HFFc6 (cell line): ENCODE data around the gene GPATCH2. TPM values are rescaled to one million over a fixed set of nuclear protein-coding genes. Genes with fewer than 3 reads are reported as not detected.

Experiments
- DNase-seq: peaks from one replicate; pipeline ENCODE4 v3.0.0-alpha.2; 2018
- H3K27ac Mint-ChIP-seq: 2 replicates; pipeline ENCODE4 v1.8.0; 2020; ENCODE audit warnings: mild to moderate bottlenecking, mixed read lengths
- H3K27me3 Mint-ChIP-seq: 2 replicates; pipeline ENCODE4 v1.8.0; 2021; ENCODE audit warnings: mild to moderate bottlenecking, moderate library complexity, mixed read lengths; ENCODE audit not compliant: insufficient read depth
- H3K36me3 Mint-ChIP-seq: 2 replicates; pipeline ENCODE4 v1.8.0; 2021; ENCODE audit warnings: low read depth, mixed read lengths
- H3K4me1 Mint-ChIP-seq: 2 replicates; pipeline ENCODE4 v1.8.0; 2020; ENCODE audit warnings: low read depth, mixed read lengths
- H3K4me3 Mint-ChIP-seq: 2 replicates; pipeline ENCODE4 v1.8.0; 2020; ENCODE audit warnings: mild to moderate bottlenecking, moderate library complexity, mixed read lengths
- H3K9me3 Mint-ChIP-seq: 2 replicates; pipeline ENCODE4 v1.8.0; 2020; ENCODE audit warnings: mild to moderate bottlenecking, mixed read lengths
- total RNA-seq, 6 experiments: library from RNA; stranded (reverse); fragmentation: NEBNext Ultra II Directional; extraction: Animal tissue kit (Norgen Biotek cat#: 25700); gene quantifications; 2 replicates in 1 of 6; 3 replicates in 5 of 6; pipeline ENCODE4 v1.2.3, GENCODE V29; 2021
- TF ChIP-seq, protein P1 (sequence below): fragments of 200-600 bp; sonication (generic); IDR thresholded peaks from 2 replicates; pipeline ENCODE4 v1.5.0; 2021; ENCODE audit warnings: antibody characterized with exemption, mild to moderate bottlenecking

Gene GPATCH2
- total RNA-seq, 6 experiments from 2014 or later, result 8.1 to 11.5 (median 9.8) TPM

DNA sequence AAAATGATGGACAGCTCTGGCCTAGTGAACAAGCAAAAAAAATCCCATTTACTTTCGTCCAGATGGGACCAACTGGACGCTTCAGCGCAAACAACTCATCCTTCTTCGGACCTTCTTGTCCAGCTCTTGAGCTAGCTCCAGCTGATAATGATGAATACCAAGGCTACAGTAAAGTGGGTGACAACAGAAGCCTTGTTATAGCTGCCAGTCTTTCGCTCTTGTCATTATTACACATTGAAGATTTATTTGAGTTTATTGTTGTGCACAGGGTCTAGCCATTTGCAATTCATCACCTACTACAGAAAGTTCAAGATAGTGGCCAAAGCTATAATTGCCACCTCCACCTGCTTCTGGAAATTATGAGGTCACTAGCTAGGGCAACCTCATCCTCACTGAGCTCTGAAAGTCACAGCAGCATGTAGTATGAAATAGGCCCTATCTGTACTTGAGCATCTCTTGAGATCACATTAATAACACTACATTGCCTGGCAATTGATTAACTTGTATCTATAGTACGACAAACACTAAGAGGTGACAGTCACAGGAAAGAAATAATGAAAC lies 76.9 kb downstream of the GPATCH2 start:
- H3K36me3 Mint-ChIP-seq, result peaks cover 20% of the 10 kb centered on the region
- TF ChIP-seq, protein P1, sequence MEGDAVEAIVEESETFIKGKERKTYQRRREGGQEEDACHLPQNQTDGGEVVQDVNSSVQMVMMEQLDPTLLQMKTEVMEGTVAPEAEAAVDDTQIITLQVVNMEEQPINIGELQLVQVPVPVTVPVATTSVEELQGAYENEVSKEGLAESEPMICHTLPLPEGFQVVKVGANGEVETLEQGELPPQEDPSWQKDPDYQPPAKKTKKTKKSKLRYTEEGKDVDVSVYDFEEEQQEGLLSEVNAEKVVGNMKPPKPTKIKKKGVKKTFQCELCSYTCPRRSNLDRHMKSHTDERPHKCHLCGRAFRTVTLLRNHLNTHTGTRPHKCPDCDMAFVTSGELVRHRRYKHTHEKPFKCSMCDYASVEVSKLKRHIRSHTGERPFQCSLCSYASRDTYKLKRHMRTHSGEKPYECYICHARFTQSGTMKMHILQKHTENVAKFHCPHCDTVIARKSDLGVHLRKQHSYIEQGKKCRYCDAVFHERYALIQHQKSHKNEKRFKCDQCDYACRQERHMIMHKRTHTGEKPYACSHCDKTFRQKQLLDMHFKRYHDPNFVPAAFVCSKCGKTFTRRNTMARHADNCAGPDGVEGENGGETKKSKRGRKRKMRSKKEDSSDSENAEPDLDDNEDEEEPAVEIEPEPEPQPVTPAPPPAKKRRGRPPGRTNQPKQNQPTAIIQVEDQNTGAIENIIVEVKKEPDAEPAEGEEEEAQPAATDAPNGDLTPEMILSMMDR, result no peak
- no peak overlapping the region for H3K27ac Mint-ChIP-seq
- H3K4me1 Mint-ChIP-seq, result no peaks in the 10 kb centered on the region
- H3K4me3 Mint-ChIP-seq, result no peak overlapping the region
- DNase-seq, result no peak
- H3K27me3 Mint-ChIP-seq, result no peaks in the 10 kb centered on the region
- H3K9me3 Mint-ChIP-seq, result no peaks in the 10 kb centered on the region

DNA sequence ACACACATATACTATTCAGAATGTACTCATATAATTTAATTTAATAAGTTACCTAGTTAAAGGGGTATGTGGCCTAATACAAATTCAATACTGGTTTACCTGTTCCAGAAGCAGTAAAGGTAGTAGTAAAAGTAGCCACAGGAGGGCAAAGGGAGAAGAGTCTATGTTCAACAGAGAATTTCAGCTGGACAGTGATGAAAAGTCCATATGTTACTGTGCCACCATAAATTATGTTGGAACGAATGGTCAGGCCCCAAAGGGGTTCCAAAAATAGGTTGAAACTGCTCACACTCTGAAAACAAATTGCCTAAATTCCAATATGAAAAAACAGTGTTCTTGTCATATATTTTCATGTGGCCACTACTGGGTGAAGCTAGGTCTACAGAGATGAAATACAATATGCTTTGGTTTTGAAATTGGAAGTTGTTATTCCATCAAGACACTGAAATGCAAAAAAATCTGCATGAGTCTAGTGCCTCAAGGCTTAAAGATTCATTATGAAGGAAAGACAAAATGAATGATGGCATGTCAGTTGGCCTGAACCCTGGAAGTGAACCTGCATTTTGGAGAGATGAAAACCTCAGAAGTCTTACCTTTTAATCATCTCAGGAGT lies 78.4 kb downstream of the GPATCH2 start:
- Mint-ChIP-seq H3K27ac (no peak overlapping the region), H3K4me1 (no peaks in the 10 kb centered on the region), H3K27me3 (no peaks in the 10 kb centered on the region), H3K4me3 (no peak overlapping the region), H3K36me3 (peaks cover 19% of the 10 kb centered on the region), H3K9me3 (no peaks in the 10 kb centered on the region; the same call in 1 of the 2 replicates)
- no peak for DNase-seq
- TF ChIP-seq, protein P1, result no peak

DNA sequence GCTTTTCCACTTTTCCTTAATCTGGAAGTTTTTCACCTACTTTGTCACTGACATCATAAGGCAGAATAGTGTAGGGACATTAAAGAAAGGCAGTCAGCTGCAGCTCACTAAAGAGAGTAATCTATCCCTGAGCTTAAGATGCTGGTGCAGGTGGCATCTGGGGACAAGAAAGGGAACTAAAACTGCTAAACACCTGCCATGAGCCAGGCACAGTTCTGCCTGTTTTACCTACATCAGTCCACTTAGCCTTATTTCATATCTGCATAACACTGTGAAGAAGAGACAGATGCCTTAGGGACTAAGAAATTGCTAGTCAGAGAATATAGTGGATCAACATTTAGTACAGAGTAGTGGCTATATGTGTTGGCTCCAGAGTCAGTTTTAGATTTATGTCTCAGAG lies 88.1 kb downstream of the GPATCH2 start:
- Mint-ChIP-seq H3K4me3 (no peak overlapping the region), H3K9me3 (no peaks in the 10 kb centered on the region; the same call in 1 of the 2 replicates), H3K27ac (no peak overlapping the region), H3K36me3 (peaks cover 15% of the 10 kb centered on the region), H3K27me3 (no peaks in the 10 kb centered on the region), H3K4me1 (no peaks in the 10 kb centered on the region)
- TF ChIP-seq, protein P1, result no peak
- DNase-seq, result no peak

DNA sequence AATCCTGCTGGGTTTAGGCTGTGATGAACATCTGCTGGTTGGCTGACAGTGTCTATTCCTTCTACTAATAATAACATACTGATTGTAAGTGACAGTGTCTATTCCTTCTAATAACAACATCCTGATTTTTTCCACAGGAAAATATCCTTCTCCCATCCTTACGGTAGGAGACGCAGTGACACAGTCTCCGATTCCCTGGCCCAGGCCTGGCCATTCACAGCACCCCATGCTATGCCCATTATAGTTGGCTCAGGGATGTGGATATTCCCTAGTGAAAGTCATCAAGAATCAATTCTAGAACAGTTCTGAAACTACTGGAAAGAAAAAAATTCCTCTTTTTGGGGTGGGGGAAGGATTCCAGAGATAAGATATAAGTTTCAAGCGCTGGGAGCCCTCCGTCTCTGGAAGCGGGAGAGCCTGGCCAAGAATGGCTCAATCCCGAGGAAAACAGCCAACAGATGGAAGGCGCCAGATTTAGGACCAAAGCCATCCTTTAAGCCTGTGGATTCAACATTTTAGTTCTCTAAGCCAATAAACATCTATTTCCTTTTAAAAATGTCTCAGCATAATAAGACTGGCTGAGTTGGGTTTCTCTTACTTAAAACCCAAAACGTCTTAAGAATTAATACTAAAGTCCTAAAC lies 88.6 kb downstream of the GPATCH2 start:
- Mint-ChIP-seq H3K4me3 (no peak overlapping the region), H3K4me1 (no peaks in the 10 kb centered on the region), H3K36me3 (peaks cover 10% of the 10 kb centered on the region), H3K27me3 (no peaks in the 10 kb centered on the region), H3K27ac (no peak overlapping the region), H3K9me3 (no peaks in the 10 kb centered on the region; the same call in 1 of the 2 replicates)
- TF ChIP-seq, protein P1, result no peak
- DNase-seq, result no peak

DNA sequence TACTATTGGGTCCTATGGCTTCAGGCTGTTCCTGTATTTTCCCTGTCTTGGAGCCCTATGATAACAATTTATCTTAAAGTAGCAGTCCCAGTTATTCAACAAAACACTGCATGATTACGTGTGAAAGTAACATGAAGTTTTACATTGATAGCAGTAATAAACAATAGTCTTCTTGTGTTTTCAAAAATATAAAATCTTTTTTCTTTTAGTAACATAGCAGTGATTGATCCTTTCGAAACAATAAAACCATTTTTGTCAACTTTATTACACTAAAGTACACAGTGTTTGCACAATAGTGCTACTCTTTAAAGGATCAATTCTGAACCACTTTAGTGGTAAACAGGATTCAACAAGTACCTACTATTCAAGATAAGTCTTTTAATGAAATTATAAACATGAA lies 90.6 kb downstream of the GPATCH2 start:
- TF ChIP-seq, protein P1, result no peak
- no peak overlapping the region for H3K4me3 Mint-ChIP-seq
- H3K36me3 Mint-ChIP-seq, result no peaks in the 10 kb centered on the region
- H3K9me3 Mint-ChIP-seq, result no peaks in the 10 kb centered on the region
- no peaks in the 10 kb centered on the region for H3K27me3 Mint-ChIP-seq
- H3K4me1 Mint-ChIP-seq, result peaks cover 8% of the 10 kb centered on the region
- H3K27ac Mint-ChIP-seq, result no peak overlapping the region
- no peak for DNase-seq
